ENCODE measurements around the gene IP6K1. TPM values are rescaled to one million over a fixed set of nuclear protein-coding genes. Genes with fewer than 3 reads are reported as not detected.
A peak's percentile ranks its signal among the peaks of the same experiment; 100 is the strongest.

The IP6K1 gene
- total RNA-seq, 1 experiment from 2014 or later = 42.2 TPM

GRCh38 chr3:49769926-49770325, 16.4 kb downstream of the IP6K1 start:
- Mint-ChIP-seq H3K4me1 (no peaks in the 10 kb centered on the region), H3K4me3 (no peak overlapping the region), H3K36me3 (ENCODE audit: insufficient read depth in 1 of 3, low read depth in 3 of 3) (peaks cover 2 to 4% (median 2%) of the 10 kb centered on the region in 3 experiments; a peak in 5 of 7 replicates), H3K9me3 (no peaks in the 10 kb centered on the region), H3K27me3 (ENCODE audit: low read depth) (no peaks in the 10 kb centered on the region), H3K27ac (0 out of 7 replicates have a peak overlapping the region, but pooled peaks of 1 of the 3 experiments have one; percentile 24)
- Histone ChIP-seq H2BK120ac (ENCODE audit: low read depth, low read length, poor library complexity, severe bottlenecking) (no peak overlapping the region), H3K4me1 (ENCODE audit: insufficient read depth, low read length) (no peaks in the 10 kb centered on the region), H2BK20ac (ENCODE audit: low read depth, low read length, poor library complexity, severe bottlenecking) (no peak overlapping the region), H3K4ac (ENCODE audit: low read depth, low read length) (no peak overlapping the region), H3K9ac (ENCODE audit: extremely low read depth, insufficient read length, low read length) (no peak overlapping the region), H3K23me2 (ENCODE audit: insufficient read length, low read depth, low read length, poor library complexity, severe bottlenecking) (no peaks in the 10 kb centered on the region), H4K8ac (replicated peaks; ENCODE audit: insufficient read length, low read depth, low read length) (no peak overlapping the region), H3T11ph (ENCODE audit: low read length) (no peak overlapping the region), H2BK5ac (ENCODE audit: insufficient read length, low read length) (no peak overlapping the region), H4K5ac (ENCODE audit: insufficient read length, low read depth, low read length) (no peak overlapping the region), H3K4me2 (ENCODE audit: insufficient read depth, insufficient read length, low read length) (no peak overlapping the region), H3K23ac (ENCODE audit: insufficient read length, low read depth, low read length) (no peak overlapping the region), H2AFZ (ENCODE audit: low read length) (no peak overlapping the region), H2BK15ac (ENCODE audit: low read depth, low read length) (no peak overlapping the region), H2BK12ac (ENCODE audit: insufficient read length, low read depth, low read length) (no peak overlapping the region), H3K14ac (ENCODE audit: insufficient read depth, low read length) (no peak overlapping the region), H3K56ac (ENCODE audit: insufficient read length, low read depth, low read length) (no peak overlapping the region), H2AK5ac (ENCODE audit: insufficient read length, low read length) (no peak overlapping the region), H3K9me3 (ENCODE audit: control insufficient read depth, low read depth, low read length) (no peaks in the 10 kb centered on the region), H3K79me2 (ENCODE audit: insufficient read depth, low read length) (peaks cover 5% of the 10 kb centered on the region; the same call in 1 of the 2 replicates), H3K79me1 (ENCODE audit: insufficient read depth, low read depth, low read length, poor library complexity, severe bottlenecking) (peaks cover 7% of the 10 kb centered on the region), H3K27ac (ENCODE audit: insufficient read length, low read depth, low read length) (no peak overlapping the region), H4K20me1 (ENCODE audit: control insufficient read depth, insufficient read depth, insufficient read length) (no peaks in the 10 kb centered on the region), H4K91ac (ENCODE audit: insufficient read length, low read depth, low read length) (no peak overlapping the region), H3K18ac (ENCODE audit: insufficient read length, low read depth, low read length) (no peak overlapping the region), H3K27me3 (ENCODE audit: insufficient read depth, low read length) (no peaks in the 10 kb centered on the region)
- TF ChIP-seq CTCF (conservative IDR thresholded peaks at IDR 0.05) = no peak
- no peak for DNase-seq
